ENCODE results near the gene NAP1L4. TPM values are rescaled to one million over a fixed set of nuclear protein-coding genes. Genes with fewer than 3 reads are reported as not detected.

Gene NAP1L4
- total RNA-seq, 1 experiment from 2014 or later, result 214 TPM

DNA sequence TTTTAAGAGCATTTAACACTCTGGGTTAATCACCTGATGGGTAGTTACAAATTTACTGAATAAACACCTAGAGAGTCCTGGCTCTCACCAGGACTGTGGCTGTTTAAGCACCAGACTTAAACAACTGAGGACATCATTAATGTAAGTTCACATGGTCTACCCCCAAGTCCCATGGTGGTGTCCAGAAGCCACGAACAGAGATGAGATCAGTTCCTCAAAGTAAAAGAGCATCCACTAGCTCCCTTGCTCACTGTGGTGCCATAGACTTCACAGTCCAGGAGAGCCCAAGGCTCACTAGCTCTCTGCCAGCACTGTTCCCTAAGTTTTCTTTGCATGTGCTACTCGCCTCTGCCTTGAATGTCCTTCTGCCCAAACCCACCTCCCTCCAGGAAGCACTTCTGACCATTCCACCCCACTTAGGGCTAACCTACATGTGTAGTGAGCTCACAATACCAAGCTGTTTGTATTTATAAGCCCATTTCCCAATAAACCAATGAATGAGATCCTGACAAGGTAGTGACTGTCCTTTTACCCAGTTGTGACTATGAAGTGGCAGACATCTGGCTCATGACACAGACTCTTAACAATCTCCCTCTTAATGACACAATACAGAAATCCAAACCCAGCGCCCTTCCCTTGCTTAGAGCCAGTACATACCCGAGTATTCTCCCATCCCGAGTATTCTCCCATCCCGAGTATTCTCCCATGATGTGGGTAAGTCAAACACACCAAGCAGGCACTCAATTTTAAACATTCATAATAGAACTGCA, 15.7 kb downstream of the NAP1L4 start:
- H3K36me3 ChIP-seq, result peaks cover 88% of the 10 kb centered on the region
- H3K27me3 ChIP-seq (replicated peaks), result no peaks in the 10 kb centered on the region
- H3K9me3 ChIP-seq (replicated peaks), result no peaks in the 10 kb centered on the region
- H3K4me1 ChIP-seq (replicated peaks), result no peaks in the 10 kb centered on the region
- DNase-seq (ENCODE audit: low read depth in 1 of 2, low spot score in 2 of 2), result no peak
- no peak overlapping the region for H3K27ac ChIP-seq
- H3K4me3 ChIP-seq, result no peak overlapping the region

- Histone ChIP-seq H3K9me3 (replicated peaks) (no peaks in the 10 kb centered on the region), H3K4me3 (no peak overlapping the region), H3K4me1 (replicated peaks) (no peaks in the 10 kb centered on the region), H3K27ac (no peak overlapping the region), H3K36me3 (peaks cover 94% of the 10 kb centered on the region), H3K27me3 (replicated peaks) (no peaks in the 10 kb centered on the region)
- DNase-seq (ENCODE audit: low read depth in 1 of 2, low spot score in 2 of 2), result no peak
Measured at GRCh38 chr11:2975594-2975993, 16.5 kb downstream of the NAP1L4 start.

DNA sequence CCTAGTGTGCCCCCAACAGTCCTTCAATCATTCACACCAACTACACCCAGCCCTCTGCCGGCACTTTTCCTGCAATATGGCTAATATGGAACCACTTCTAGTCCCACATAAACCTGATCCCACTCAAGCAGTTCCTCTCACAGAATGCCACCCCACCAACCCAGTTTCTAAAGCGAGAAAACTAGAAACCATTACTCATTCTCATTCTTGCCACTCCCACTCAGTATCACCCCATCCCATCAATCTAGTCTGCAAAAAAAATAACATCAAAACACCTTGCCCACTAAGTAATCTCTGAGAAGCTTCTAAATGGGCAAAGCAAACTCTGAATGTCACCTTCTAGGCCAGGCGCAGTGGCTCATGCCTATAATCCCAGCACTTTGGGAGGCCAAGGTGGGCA, 17.9 kb downstream of the NAP1L4 start:
- no peak for DNase-seq (ENCODE audit: low read depth in 1 of 2, low spot score in 2 of 2)
- Histone ChIP-seq H3K27me3 (replicated peaks) (no peaks in the 10 kb centered on the region), H3K4me3 (no peak overlapping the region), H3K9me3 (replicated peaks) (no peaks in the 10 kb centered on the region), H3K27ac (no peak overlapping the region), H3K36me3 (peaks cover 100% of the 10 kb centered on the region), H3K4me1 (replicated peaks) (no peaks in the 10 kb centered on the region)

DNA sequence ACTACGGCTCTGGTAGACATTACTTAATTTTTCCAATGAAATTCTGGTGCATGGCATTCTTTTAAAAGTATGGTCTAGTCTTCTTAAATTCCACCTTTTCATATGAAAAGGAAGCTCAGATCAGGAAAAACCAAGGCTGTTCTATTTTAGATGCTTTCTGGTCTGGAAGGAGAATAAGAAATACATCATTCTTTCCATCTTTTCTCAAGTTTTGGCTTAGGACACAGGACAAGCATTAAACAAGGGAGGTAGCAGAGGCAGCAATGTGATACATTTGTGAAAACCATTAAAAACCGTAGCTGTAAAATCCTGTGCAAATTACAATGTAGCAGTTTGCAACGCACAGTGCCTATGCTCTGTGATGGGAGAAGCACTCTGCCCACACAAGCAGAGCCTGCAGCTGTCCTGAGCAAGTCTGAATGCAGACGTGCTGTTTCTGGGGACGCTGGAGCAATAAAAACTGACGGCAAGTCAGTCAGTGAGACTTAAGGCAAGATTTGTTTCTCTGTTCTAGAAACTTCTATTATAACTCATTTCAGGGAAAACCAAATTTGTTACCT, 23.7 kb downstream of the NAP1L4 start:
- Histone ChIP-seq H3K27me3 (replicated peaks) (no peaks in the 10 kb centered on the region), H3K4me3 (no peak overlapping the region), H3K9me3 (replicated peaks) (no peaks in the 10 kb centered on the region), H3K36me3 (peaks cover 100% of the 10 kb centered on the region), H3K27ac (no peak overlapping the region), H3K4me1 (replicated peaks) (no peaks in the 10 kb centered on the region)
- DNase-seq (ENCODE audit: low read depth in 1 of 2, low spot score in 2 of 2), result no peak

GRCh38 chr11:2964782-2965181, 27.3 kb downstream of the NAP1L4 start:
- Histone ChIP-seq H3K4me1 (replicated peaks) (no peaks in the 10 kb centered on the region), H3K27me3 (replicated peaks) (no peaks in the 10 kb centered on the region), H3K27ac (no peak overlapping the region), H3K4me3 (no peak overlapping the region), H3K9me3 (replicated peaks) (no peaks in the 10 kb centered on the region), H3K36me3 (peaks cover 98% of the 10 kb centered on the region)
- DNase-seq (ENCODE audit: low read depth in 1 of 2, low spot score in 2 of 2), result no peak

GRCh38 chr11:2963761-2964160, 28.4 kb downstream of the NAP1L4 start:
- Histone ChIP-seq H3K27me3 (replicated peaks) (no peaks in the 10 kb centered on the region), H3K36me3 (peaks cover 98% of the 10 kb centered on the region), H3K9me3 (replicated peaks) (no peaks in the 10 kb centered on the region), H3K27ac (no peak overlapping the region), H3K4me3 (no peak overlapping the region), H3K4me1 (replicated peaks) (no peaks in the 10 kb centered on the region)
- no peak for DNase-seq (ENCODE audit: low read depth in 1 of 2, low spot score in 2 of 2)

- no peak overlapping the region for H3K4me3 ChIP-seq
- no peaks in the 10 kb centered on the region for H3K27me3 ChIP-seq (replicated peaks)
- no peaks in the 10 kb centered on the region for H3K9me3 ChIP-seq (replicated peaks)
- H3K4me1 ChIP-seq (replicated peaks), result no peaks in the 10 kb centered on the region
- no peak overlapping the region for H3K27ac ChIP-seq
- DNase-seq (ENCODE audit: low read depth in 1 of 2, low spot score in 2 of 2), result no peak
- peaks cover 98% of the 10 kb centered on the region for H3K36me3 ChIP-seq
Measured at GRCh38 chr11:2963112-2963754, 28.9 kb downstream of the NAP1L4 start.

GRCh38 chr11:2961080-2961479, 31.0 kb downstream of the NAP1L4 start:
- H3K36me3 ChIP-seq, result peaks cover 98% of the 10 kb centered on the region
- H3K27me3 ChIP-seq (replicated peaks), result no peaks in the 10 kb centered on the region
- no peaks in the 10 kb centered on the region for H3K9me3 ChIP-seq (replicated peaks)
- H3K27ac ChIP-seq, result no peak overlapping the region
- no peak for DNase-seq (ENCODE audit: low read depth in 1 of 2, low spot score in 2 of 2)
- H3K4me3 ChIP-seq, result no peak overlapping the region
- no peaks in the 10 kb centered on the region for H3K4me1 ChIP-seq (replicated peaks)

DNA sequence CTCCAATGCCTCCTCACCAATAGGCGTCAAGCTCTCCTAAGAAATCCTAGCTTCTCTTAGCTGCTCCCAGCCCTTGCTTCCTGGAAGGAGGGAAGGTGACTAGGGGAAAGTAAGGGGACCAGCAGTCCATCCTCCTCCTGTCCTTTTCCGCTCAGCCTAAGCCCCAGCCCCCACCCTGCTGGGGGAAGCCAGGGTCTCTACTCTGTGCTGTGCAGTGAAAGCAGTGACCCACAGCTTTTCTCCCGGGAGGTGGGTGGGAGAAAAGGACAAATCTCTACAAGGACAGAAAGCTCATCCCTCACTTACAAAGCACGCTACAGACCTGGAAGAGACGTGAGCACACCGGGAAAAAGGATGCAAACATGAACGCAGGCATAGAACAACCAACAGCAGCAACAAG, 32.0 kb downstream of the NAP1L4 start:
- no peak overlapping the region for H3K4me3 ChIP-seq
- H3K27me3 ChIP-seq (replicated peaks), result no peaks in the 10 kb centered on the region
- no peaks in the 10 kb centered on the region for H3K9me3 ChIP-seq (replicated peaks)
- H3K27ac ChIP-seq, result no peak overlapping the region
- peaks cover 98% of the 10 kb centered on the region for H3K36me3 ChIP-seq
- H3K4me1 ChIP-seq (replicated peaks), result no peaks in the 10 kb centered on the region
- no peak for DNase-seq (ENCODE audit: low read depth in 1 of 2, low spot score in 2 of 2)

DNA sequence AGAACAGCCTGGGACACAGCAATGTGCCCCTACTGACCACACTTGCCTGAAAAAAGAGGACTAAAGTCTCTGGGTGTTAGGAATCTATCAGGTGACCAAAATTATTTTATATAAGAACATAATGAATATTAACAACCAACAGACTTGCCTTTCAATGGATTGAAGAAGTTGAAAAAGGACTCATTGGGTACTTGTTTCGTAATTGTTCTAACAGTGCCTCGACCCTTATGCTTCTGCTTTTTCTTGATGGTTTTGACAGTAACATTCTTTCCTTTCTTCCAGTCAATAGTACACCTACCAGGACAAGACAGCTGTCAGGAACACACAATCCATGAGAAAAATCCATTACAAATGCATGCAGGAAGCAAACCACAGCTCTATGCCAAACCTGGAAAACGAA, 33.9 kb downstream of the NAP1L4 start:
- Histone ChIP-seq H3K9me3 (replicated peaks) (no peaks in the 10 kb centered on the region), H3K4me3 (no peak overlapping the region), H3K36me3 (peaks cover 98% of the 10 kb centered on the region), H3K27me3 (replicated peaks) (no peaks in the 10 kb centered on the region), H3K27ac (no peak overlapping the region), H3K4me1 (replicated peaks) (peaks cover 4% of the 10 kb centered on the region)
- no peak for DNase-seq (ENCODE audit: low read depth in 1 of 2, low spot score in 2 of 2)

GRCh38 chr11:2955906-2956476, 36.1 kb downstream of the NAP1L4 start:
- Histone ChIP-seq H3K4me1 (replicated peaks) (peaks cover 26% of the 10 kb centered on the region), H3K4me3 (no peak overlapping the region), H3K36me3 (peaks cover 98% of the 10 kb centered on the region), H3K9me3 (replicated peaks) (no peaks in the 10 kb centered on the region; the same call in 1 of the 2 replicates), H3K27me3 (replicated peaks) (no peaks in the 10 kb centered on the region), H3K27ac (no peak overlapping the region)
- DNase-seq (ENCODE audit: low read depth in 1 of 2, low spot score in 2 of 2), result no peak

GRCh38 chr11:2954263-2954662, 37.9 kb downstream of the NAP1L4 start:
- peaks cover 41% of the 10 kb centered on the region for H3K4me1 ChIP-seq (replicated peaks)
- no peak for DNase-seq (ENCODE audit: low read depth in 1 of 2, low spot score in 2 of 2)
- H3K27ac ChIP-seq, result no peak overlapping the region
- no peaks in the 10 kb centered on the region; the same call in 1 of the 2 replicates for H3K9me3 ChIP-seq (replicated peaks)
- H3K36me3 ChIP-seq, result peaks cover 98% of the 10 kb centered on the region
- H3K4me3 ChIP-seq, result no peak overlapping the region
- H3K27me3 ChIP-seq (replicated peaks), result no peaks in the 10 kb centered on the region

- no peaks in the 10 kb centered on the region; the same call in 1 of the 2 replicates for H3K9me3 ChIP-seq (replicated peaks)
- H3K27ac ChIP-seq, result peak overlapping the region; percentile 81
- H3K36me3 ChIP-seq, result peaks cover 98% of the 10 kb centered on the region
- no peaks in the 10 kb centered on the region for H3K27me3 ChIP-seq (replicated peaks)
- DNase-seq (ENCODE audit: low read depth in 1 of 2, low spot score in 2 of 2), result no peak
- no peak overlapping the region for H3K4me3 ChIP-seq
- H3K4me1 ChIP-seq (replicated peaks), result peaks cover 41% of the 10 kb centered on the region
Measured at GRCh38 chr11:2952290-2952689, 39.8 kb downstream of the NAP1L4 start.

All from SJSA1 (cell line).